Calu3 (cell line): ENCODE data around the gene CDH22. TPM values are rescaled to one million over a fixed set of nuclear protein-coding genes. Genes with fewer than 3 reads are reported as not detected.

Experiments
- BruUV-seq: library from RNA; stranded (reverse); fragments of 400-500 nt; replicated peaks from 2 replicates; lab custom pipeline; 2021; lab: Mats Ljungman, UMichigan
- CTCF ChIA-PET: fragments of 300-600 bp; sonication (Branson Sonifier 250); formaldehyde crosslinking; loops from one replicate; lab custom pipeline; 2022; ENCODE audit warnings: antibody characterized with exemption; lab: Charles Lee
- DNase-seq: peaks from one replicate; pipeline ENCODE4 v3.0.0; 2022
- H3K27ac Mint-ChIP-seq: one replicate; pipeline ENCODE4 v1.8.0; 2022; ENCODE audit warnings: mixed read lengths; ENCODE audit not compliant: unreplicated experiment
- H3K27me3 Mint-ChIP-seq: one replicate; pipeline ENCODE4 v1.8.0; 2022; ENCODE audit warnings: mixed read lengths; ENCODE audit not compliant: unreplicated experiment
- H3K36me3 Mint-ChIP-seq: one replicate; pipeline ENCODE4 v1.8.0; 2022; ENCODE audit warnings: mild to moderate bottlenecking, moderate library complexity, mixed read lengths; ENCODE audit not compliant: insufficient read depth, unreplicated experiment
- H3K4me1 Mint-ChIP-seq: one replicate; pipeline ENCODE4 v1.8.0; 2022; ENCODE audit warnings: mild to moderate bottlenecking, low read depth, mixed read lengths; ENCODE audit not compliant: unreplicated experiment
- H3K4me3 Mint-ChIP-seq: one replicate; pipeline ENCODE4 v1.8.0; 2022; ENCODE audit warnings: mild to moderate bottlenecking, low read depth, moderate library complexity, mixed read lengths; ENCODE audit not compliant: unreplicated experiment
- H3K9me3 Mint-ChIP-seq: one replicate; pipeline ENCODE4 v1.8.0; 2022; ENCODE audit warnings: low read depth, mixed read lengths; ENCODE audit not compliant: unreplicated experiment
- CTCF ChIP-seq: fragments of 200-600 bp; IDR thresholded peaks from one replicate; pipeline ENCODE4 v1.8.0; 2022; ENCODE audit warnings: antibody characterized with exemption; ENCODE audit not compliant: unreplicated experiment
- intact Hi-C: fragments of 100-400 bp; cut with micrococcal nuclease; formaldehyde crosslinking; loops from one replicate; pipeline ENCODE4 v1.10.0; 2022; ENCODE audit not compliant: unreplicated experiment
- total RNA-seq: library from RNA; stranded (reverse); gene quantifications from 2 replicates; pipeline ENCODE4 v1.2.3, GENCODE V29; 2022

Gene CDH22
- total RNA-seq, 1 experiment from 2014 or later: not detected

DNA sequence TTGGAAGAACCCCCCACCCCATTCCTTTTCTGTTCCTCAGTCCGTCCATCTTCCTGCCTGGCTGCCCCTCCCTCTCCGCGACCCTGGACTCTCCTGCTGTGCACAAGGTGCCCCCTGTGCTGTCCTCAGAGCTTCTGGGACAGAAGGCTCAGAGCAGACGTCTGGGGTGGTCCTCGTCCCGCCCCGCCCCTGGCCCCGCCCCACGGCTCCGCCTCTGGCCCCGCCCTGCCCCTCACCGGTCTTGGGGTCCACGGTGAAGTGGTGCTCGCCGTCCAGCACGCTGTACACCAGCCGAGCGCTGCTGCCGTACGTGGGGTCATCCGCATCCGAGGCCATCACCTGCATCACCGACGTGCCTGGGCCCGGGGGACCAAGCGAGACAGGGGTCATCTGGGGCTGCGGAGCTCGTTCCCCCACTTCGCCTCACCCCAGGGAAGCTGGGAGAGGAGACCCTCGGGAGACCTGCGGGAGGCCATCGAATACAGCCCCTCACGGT, 81.0 kb downstream of the CDH22 start:
- CTCF ChIA-PET: interaction anchor here (1.0 kb wide), 1 partner anchor 54 kb away, joined by 3 read pairs; no protein-coding TSS in a partner anchor
- no peaks in the 10 kb centered on the region for H3K4me1 Mint-ChIP-seq
- BruUV-seq: no TSS peak
- TF ChIP-seq CTCF: no peak
- no peak overlapping the region for H3K27ac Mint-ChIP-seq
- peaks cover 90% of the 10 kb centered on the region for H3K27me3 Mint-ChIP-seq
- DNase-seq: no peak
- intact Hi-C loops: no loop called here
- no peaks in the 10 kb centered on the region for H3K9me3 Mint-ChIP-seq
- no peak overlapping the region for H3K4me3 Mint-ChIP-seq
- H3K36me3 Mint-ChIP-seq: no peaks in the 10 kb centered on the region

GRCh38 chr20:46226602-46227001, 81.7 kb downstream of the CDH22 start:
- no peak overlapping the region for H3K27ac Mint-ChIP-seq
- BruUV-seq: no TSS peak
- no peak for TF ChIP-seq CTCF
- CTCF ChIA-PET: no interaction called here
- no peak for DNase-seq
- no peak overlapping the region for H3K4me3 Mint-ChIP-seq
- H3K4me1 Mint-ChIP-seq: no peaks in the 10 kb centered on the region
- H3K27me3 Mint-ChIP-seq: peaks cover 83% of the 10 kb centered on the region
- intact Hi-C loops: no loop called here
- H3K9me3 Mint-ChIP-seq: no peaks in the 10 kb centered on the region
- no peaks in the 10 kb centered on the region for H3K36me3 Mint-ChIP-seq

DNA sequence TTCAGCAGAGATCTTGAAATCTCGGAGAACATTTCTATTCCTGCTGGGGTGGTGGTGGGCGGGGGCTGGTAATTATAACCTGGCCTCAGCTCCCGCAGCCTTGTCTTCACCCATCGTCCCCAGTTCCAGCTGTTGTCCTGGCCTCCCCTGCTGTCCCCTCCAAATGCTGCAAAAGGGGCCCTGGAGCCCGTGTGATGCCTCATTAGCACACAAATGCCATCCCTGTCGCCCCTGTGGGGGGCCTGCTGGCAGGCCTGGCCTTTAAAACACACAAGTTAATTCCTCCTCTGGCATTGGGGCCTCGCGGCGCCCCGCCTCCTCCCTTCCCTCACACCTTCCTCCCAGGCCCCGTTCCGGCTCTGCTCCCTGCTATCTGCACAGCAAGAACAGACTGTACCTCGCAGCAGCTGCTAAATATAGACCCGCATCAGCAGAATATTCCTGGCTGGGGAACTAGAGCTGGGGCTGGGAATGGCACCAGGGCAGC, 85.7 kb downstream of the CDH22 start:
- Mint-ChIP-seq H3K9me3 (no peaks in the 10 kb centered on the region), H3K27ac (no peak overlapping the region), H3K4me1 (no peaks in the 10 kb centered on the region), H3K27me3 (peaks cover 69% of the 10 kb centered on the region), H3K4me3 (no peak overlapping the region), H3K36me3 (no peaks in the 10 kb centered on the region)
- no peak for TF ChIP-seq CTCF
- intact Hi-C loops: no loop called here
- DNase-seq: no peak
- CTCF ChIA-PET: interaction anchor here (0.7 to 1.1 kb wide), 2 partner anchors 15 to 453 kb away, joined by 3 read pairs; no protein-coding TSS in a partner anchor
- BruUV-seq: no TSS peak

DNA sequence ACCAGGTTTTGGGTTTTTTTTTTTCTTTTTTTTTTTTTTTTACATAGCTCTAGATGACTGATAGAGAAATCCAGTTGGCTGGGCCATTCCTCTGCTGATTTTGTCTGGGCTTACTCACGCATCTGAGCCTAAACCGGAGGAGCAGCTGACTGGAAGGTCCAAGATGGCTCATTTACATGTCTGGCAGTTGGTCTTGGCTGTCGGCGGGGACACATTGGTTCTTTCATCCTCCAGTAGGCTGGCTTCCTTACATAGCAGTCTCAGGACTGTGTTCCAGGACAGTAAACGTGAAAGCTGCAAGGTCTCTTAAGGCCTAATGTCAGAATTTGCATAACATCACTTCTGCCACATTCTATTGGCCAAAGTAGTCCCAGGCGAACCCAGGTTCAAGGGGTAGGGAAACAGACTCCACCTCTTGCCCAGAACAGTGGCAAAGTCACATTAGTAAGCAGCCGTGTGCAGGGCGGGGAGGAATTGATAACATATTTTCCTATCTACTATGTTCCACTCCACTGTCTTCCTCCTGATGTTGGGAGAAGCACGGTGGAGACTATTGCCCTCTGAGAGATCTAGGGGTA, 87.0 kb downstream of the CDH22 start:
- intact Hi-C loops: no loop called here
- DNase-seq: no peak
- H3K9me3 Mint-ChIP-seq: no peaks in the 10 kb centered on the region
- CTCF ChIA-PET: no interaction called here
- peaks cover 57% of the 10 kb centered on the region for H3K27me3 Mint-ChIP-seq
- no peaks in the 10 kb centered on the region for H3K4me1 Mint-ChIP-seq
- no peaks in the 10 kb centered on the region for H3K36me3 Mint-ChIP-seq
- H3K27ac Mint-ChIP-seq: no peak overlapping the region
- no peak for TF ChIP-seq CTCF
- BruUV-seq: no TSS peak
- no peak overlapping the region for H3K4me3 Mint-ChIP-seq
